ENCODE data around the gene EIF2S3B. TPM values are rescaled to one million over a fixed set of nuclear protein-coding genes. Genes with fewer than 3 reads are reported as not detected.

The EIF2S3B gene
- total and polyA plus RNA-seq, 2 experiments from 2014 or later: 0.16 to 0.95 TPM

DNA sequence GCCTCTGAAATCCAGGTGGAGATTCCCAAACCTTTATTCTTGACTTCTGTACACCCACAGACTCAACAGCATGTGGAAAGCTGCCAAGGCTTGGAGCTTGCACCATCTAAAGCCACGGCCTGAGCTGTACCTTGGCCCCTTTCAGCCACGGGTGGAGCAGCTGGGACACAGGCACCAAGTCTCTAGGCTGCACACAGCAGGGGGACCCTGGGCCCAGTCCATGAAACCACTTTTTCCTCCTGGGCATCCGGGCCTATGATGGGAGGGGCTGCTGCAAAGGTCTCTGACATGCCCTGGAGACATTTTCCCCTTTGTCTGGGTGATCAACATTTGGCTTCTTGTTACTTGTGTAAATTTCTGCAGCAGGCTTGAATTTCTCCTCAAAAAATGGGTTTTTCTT is 32.0 kb downstream of the EIF2S3B start:
- H3K4me1 ChIP-seq (ENCODE audit: low read depth): no peaks in the 10 kb centered on the region
- no peak overlapping the region for H3K4me3 ChIP-seq
- DNase-seq (ENCODE audit: low read depth in 1 of 2, low spot score in 1 of 2): no peak
- H3K27ac ChIP-seq: no peak overlapping the region
- no peaks in the 10 kb centered on the region for H3K27me3 ChIP-seq
- no peaks in the 10 kb centered on the region for H3K9me3 ChIP-seq (ENCODE audit: low read depth)
- no peaks in the 10 kb centered on the region for H3K36me3 ChIP-seq
- TF ChIP-seq, protein P1, sequence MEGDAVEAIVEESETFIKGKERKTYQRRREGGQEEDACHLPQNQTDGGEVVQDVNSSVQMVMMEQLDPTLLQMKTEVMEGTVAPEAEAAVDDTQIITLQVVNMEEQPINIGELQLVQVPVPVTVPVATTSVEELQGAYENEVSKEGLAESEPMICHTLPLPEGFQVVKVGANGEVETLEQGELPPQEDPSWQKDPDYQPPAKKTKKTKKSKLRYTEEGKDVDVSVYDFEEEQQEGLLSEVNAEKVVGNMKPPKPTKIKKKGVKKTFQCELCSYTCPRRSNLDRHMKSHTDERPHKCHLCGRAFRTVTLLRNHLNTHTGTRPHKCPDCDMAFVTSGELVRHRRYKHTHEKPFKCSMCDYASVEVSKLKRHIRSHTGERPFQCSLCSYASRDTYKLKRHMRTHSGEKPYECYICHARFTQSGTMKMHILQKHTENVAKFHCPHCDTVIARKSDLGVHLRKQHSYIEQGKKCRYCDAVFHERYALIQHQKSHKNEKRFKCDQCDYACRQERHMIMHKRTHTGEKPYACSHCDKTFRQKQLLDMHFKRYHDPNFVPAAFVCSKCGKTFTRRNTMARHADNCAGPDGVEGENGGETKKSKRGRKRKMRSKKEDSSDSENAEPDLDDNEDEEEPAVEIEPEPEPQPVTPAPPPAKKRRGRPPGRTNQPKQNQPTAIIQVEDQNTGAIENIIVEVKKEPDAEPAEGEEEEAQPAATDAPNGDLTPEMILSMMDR (IDR thresholded peaks at IDR 0.05; ENCODE audit: low read depth, low read length): no peak

DNA sequence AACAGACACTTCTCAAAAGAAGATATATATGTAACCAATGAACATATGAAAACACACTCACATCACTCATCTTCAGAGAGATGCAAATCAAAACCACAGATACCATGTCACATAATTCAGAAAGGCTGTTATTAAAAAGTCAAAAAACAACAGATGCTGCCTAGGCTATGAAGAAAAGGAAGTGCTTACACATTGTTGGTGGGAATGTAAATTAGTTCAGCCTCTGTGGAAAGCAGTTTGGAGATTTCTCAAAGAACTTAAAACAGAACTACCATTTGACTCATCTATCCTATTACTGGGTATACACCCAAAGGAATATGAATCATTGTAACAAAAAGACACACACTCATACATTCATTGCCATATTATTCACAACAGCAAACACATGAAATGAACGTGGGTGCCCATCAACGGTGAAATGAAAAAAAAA is 35.1 kb downstream of the EIF2S3B start:
- Histone ChIP-seq H3K27me3 (no peaks in the 10 kb centered on the region), H3K4me3 (no peak overlapping the region), H3K9me3 (ENCODE audit: low read depth) (no peaks in the 10 kb centered on the region), H3K27ac (no peak overlapping the region), H3K4me1 (ENCODE audit: low read depth) (no peaks in the 10 kb centered on the region), H3K36me3 (no peaks in the 10 kb centered on the region)
- DNase-seq (ENCODE audit: low read depth in 1 of 2, low spot score in 1 of 2): no peak
- TF ChIP-seq, protein P1 (IDR thresholded peaks at IDR 0.05; ENCODE audit: low read depth, low read length): no peak

DNA sequence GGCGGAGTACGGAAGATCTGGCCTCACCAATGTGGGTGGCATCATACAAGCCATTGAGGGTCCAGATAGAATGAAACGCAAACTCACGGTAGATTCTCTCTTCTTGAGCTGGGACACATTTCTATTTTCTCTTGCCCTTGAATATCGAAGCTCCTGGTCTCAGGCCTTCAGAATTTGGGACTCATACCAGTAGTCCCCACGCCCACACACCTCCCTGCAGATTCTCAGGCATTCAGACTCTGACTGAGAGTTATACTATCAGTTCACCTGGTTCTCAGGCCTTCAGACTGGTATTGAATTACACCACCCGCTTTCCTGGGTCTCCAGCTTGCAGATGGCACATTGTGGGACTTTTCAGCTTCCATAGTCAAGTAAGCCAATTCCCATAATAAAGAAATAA is 37.8 kb downstream of the EIF2S3B start:
- TF ChIP-seq, protein P1 (IDR thresholded peaks at IDR 0.05; ENCODE audit: low read depth, low read length): no peak
- Histone ChIP-seq H3K4me1 (ENCODE audit: low read depth) (no peaks in the 10 kb centered on the region), H3K36me3 (no peaks in the 10 kb centered on the region), H3K27ac (no peak overlapping the region), H3K4me3 (no peak overlapping the region), H3K27me3 (no peaks in the 10 kb centered on the region), H3K9me3 (ENCODE audit: low read depth) (no peaks in the 10 kb centered on the region)
- DNase-seq (ENCODE audit: low read depth in 1 of 2, low spot score in 1 of 2): no peak

DNA sequence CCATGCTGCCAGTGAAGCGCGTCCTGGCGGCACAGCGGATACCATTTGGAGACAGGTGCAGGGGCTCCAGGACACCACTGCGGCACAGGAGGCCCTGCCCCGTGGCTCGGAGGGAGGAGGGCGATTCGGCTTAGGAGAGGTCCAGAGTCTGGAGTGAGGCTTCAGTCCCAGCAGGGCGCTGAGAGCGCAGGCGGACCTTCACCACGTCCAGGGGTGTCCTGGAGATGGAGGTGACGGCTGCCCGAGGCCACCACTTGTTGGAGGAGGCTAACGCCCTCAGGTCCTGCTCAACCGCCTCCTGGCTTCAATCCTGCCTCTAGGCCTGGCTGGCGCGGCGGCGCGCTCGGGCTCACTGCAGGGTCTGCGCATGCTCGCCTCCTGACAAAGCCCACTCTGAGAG is 45.7 kb downstream of the EIF2S3B start:
- H3K4me3 ChIP-seq: no peak overlapping the region
- no peak overlapping the region for H3K27ac ChIP-seq
- no peaks in the 10 kb centered on the region for H3K9me3 ChIP-seq (ENCODE audit: low read depth)
- TF ChIP-seq, protein P1 (IDR thresholded peaks at IDR 0.05; ENCODE audit: low read depth, low read length): no peak
- no peaks in the 10 kb centered on the region for H3K36me3 ChIP-seq
- no peaks in the 10 kb centered on the region for H3K27me3 ChIP-seq
- DNase-seq (ENCODE audit: low read depth in 1 of 2, low spot score in 1 of 2): no peak
- no peaks in the 10 kb centered on the region for H3K4me1 ChIP-seq (ENCODE audit: low read depth)

DNA sequence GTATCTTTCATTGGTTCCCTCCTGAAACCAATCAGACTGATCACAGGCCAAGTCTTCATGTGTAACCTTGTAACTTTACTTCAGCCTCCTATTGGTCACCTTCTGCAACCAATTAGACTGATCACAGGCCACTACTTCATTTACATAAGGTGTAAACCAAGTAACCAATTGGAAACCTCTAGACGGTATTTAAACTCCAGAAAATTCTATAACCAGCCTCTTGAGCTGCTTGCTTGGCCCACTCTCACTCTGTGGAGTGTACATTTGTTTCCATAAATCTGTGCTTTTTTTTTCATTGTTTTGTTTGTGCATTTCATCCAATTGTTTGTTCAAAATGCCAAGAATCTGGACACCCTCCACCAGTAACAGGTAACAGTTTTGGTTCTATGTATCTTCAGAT is 47.5 kb downstream of the EIF2S3B start:
- Histone ChIP-seq H3K36me3 (no peaks in the 10 kb centered on the region), H3K27me3 (no peaks in the 10 kb centered on the region), H3K4me1 (ENCODE audit: low read depth) (peaks cover 5% of the 10 kb centered on the region), H3K4me3 (no peak overlapping the region), H3K27ac (no peak overlapping the region), H3K9me3 (ENCODE audit: low read depth) (no peaks in the 10 kb centered on the region)
- TF ChIP-seq, protein P1 (IDR thresholded peaks at IDR 0.05; ENCODE audit: low read depth, low read length): no peak
- no peak for DNase-seq (ENCODE audit: low read depth in 1 of 2, low spot score in 1 of 2)
